HG02571 (cell line): ENCODE results near the gene LRRC8B.
A peak's percentile ranks its signal among the peaks of the same experiment; 100 is the strongest.
"Not testable (repeated sequence)": the region's sequence is repeated elsewhere in the genome, so short reads cannot be mapped to it uniquely, and the experiment has no call there.

Experiments
- ATAC-seq: cut with Tn5 transposase; IDR thresholded peaks from one replicate; pipeline ENCODE4 v1.9.1; 2021; ENCODE audit warnings: mild to moderate bottlenecking, moderate library complexity; ENCODE audit not compliant: unreplicated experiment

The LRRC8B gene

DNA sequence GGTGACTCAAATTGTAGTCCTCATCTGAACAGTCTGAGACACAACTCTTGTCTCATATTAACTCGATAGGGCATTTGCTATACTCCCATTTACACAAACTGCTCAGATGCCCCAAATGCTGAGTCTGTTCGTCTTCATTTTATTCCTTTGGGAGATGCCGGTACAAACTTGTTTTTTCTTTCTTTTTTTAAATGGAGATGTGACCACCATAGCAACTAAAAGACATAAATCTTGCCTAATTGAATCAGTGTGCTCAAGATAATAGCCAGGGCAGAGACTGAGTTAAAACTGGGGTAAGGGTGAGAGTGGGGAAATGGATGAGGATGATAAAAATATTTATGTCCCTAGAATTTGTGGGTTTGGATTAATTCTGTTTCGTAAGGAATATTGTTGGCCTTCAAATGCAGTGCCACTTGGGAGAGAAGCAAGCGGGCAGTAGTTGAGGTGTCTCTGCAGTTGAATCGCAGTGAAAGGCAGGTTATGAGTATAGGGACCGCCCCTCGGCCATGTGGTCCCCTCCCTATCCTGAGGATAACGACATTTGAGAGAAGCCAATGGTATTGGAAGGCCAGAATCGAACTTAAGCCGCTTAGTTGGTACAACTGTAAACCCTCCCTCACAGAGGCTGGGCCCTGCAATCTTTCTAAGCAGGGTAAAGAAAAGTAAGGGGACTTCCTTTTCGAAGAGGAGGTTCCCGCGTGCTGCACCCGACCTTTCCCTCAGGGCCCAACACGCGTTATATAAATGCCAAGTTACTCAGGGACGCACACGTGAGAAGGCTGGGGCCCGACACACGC is 859 bp upstream of the LRRC8B start:
- peak; percentile 32 for ATAC-seq

DNA sequence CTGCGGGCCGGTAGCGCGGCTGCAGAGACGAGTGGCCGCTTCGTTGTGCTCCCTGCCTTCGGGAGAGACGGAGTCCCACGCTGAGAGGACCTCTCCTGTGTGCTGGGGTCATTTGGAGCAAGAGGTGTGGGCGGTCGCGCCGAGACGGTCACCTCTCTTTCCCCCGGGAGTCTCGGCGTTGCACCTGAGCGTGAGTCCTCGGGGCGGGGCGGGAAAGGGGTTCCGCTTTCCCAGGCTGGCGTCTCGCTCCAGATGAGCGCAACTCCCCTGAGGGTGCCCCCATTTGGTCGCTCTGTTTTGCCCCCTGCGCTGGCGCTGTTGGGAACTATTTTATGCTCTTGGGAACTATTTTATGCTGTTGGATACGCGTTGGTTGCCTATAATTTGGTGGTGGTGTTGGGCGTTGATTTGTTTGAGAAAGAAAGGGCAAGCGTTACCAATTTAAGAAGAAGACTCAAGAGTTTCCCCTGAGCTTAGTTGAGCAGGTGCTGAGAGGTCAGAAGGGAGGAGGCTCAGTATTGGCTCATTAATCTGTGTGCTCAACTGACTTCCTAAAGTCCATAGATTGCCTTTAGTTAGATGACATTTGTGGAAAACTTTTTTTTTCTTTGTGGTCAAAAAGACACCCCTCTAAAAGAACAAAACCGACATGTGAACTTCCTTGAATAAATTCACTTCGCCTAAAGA is 683 bp downstream of the LRRC8B start:
- peak; percentile 22 for ATAC-seq

- no peak for ATAC-seq
Measured at GRCh38 chr1:89527256-89527655, 2.6 kb downstream of the LRRC8B start.

GRCh38 chr1:89527750-89528381 is 3.2 kb downstream of the LRRC8B start:
- ATAC-seq = no peak

GRCh38 chr1:89528382-89528780 is 3.8 kb downstream of the LRRC8B start:
- no peak for ATAC-seq

DNA sequence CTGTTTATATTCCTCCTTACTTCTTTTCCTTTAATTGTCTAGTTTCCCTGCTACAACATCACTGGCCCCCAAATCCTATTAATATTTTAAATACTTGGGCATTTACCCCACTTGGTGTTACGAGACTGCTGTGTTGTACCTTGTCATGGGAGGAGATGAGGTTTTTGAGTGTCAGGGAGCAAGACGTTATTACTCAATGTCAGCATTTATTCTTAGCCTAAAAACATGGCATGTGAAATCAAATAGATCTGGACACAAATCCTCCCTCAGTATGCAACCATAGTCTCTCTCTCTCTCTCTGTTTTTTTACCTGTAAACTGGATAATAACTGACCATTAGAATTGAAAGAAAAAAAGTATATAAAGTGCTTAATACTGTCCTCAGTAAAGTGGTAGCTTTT is 4.6 kb downstream of the LRRC8B start:
- ATAC-seq = no peak

DNA sequence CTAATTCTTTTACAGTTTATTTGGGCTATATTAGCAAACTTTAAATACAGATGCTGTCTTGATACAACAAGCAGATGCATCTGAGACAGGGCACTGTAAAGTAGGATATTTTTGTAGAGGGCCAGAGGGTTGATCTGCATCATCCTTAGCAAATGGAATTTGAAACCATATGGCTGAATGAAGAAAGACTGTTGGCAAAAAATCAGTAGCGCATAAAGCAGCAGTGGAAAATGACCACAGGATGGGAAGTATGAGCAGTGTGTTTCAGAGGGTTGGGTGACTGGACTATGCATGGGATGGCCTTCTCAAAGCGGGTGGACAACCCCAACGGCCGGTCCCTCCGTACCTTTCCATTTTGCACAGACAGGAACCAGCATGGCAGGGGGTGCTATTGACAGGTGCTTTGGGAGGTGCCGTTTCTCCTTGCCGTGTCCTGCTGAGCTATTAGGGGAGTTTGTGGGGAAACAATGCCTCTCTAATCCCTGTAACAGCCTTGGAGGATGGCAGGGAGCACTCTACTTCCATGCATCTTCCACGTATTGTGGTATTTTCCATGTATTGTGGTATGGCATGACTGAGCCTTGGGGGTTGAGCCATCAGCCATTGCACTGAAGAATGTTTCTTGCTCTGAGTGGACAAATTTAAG is 5.9 kb downstream of the LRRC8B start:
- ATAC-seq = no peak

DNA sequence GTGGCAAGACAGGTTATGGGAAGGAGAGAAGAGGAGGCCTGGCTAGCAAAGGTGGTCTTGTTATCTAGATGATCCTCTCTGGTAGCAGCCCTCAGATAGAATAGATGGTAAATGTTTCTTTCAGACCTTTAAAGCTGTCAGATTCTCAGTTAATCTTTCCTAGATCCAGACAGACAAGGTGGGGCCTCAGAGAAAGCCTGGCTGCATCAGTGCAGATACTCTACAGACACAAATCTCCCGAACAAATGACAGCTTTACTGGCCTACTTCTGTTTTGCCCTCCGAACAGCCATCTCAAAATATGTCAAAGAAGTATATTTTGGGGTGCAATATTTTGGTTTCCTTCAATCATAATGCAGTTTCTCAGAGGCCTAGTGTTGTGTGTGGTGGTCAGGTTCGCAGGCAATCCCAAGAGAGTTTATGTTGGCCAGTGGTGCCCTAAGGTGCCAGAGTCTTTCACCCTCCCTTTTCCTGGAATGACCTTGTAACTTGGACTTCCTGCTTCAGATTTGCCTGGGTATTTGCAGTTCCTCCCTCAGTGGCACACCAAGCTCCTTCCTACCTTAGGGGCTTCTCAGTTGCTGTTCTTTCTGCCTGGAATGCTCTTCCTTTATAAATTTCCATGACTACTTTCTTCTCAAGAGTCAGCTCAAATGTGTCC is 7.0 kb downstream of the LRRC8B start:
- no peak for ATAC-seq

- ATAC-seq = no peak
Measured at GRCh38 chr1:89532228-89532627, 7.6 kb downstream of the LRRC8B start.

GRCh38 chr1:89532866-89533265 is 8.2 kb downstream of the LRRC8B start:
- no peak for ATAC-seq

DNA sequence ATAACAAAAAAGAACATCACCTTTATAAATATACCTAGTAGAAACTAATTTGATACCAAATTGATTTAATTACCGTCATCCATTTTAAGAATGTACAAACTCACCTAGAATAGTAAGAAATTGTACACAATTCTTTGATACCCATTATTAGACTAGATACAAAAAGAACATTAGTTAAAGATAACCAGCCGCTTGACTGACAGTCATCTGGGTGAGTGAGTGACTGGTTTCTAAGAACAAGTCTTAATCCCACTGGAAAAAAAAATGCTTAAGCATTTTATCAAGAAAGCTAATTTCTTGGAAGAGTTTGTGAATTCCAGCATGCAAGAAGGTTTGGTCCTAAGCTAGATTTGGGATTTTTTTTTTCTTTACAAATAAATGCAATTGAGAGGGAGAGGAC is 10.9 kb downstream of the LRRC8B start:
- no peak for ATAC-seq

DNA sequence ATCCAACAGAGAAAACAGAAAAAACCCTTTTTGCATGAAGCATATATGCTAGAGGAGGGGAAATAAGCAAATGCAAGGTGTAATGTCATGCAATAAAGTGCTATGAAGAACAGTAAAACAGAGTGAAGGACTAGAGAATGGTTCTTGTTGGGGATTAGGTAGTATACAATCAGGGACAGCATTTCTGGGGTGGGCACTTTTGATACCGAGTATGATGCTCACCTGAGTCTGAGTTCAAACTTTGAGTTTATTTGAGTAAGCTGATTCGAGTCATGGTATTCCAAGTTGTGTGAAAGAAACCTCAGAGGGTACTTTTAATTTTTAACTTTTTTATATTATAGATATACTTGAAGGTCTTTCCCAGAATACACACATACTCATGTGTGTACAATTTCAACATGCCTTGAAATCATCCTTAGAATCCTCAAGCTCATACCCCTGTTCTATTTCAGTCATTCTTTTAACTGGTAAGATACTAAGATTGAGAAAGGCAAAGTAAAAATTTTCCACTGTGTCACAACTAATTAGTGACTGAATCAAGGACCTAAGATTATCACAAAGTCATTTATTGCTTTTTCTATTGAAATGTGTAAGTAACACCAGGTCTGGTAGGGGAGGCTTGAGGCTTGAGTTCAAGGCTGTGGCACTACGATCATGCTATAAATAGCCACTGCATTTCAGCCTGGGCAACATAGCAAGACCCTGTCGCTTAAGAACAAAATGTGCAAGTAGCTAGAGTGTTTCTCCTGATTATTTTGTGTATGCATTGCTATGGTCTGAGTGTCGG is 12.1 kb downstream of the LRRC8B start:
- no peak for ATAC-seq

GRCh38 chr1:89538361-89538760 is 13.7 kb downstream of the LRRC8B start:
- no peak for ATAC-seq

DNA sequence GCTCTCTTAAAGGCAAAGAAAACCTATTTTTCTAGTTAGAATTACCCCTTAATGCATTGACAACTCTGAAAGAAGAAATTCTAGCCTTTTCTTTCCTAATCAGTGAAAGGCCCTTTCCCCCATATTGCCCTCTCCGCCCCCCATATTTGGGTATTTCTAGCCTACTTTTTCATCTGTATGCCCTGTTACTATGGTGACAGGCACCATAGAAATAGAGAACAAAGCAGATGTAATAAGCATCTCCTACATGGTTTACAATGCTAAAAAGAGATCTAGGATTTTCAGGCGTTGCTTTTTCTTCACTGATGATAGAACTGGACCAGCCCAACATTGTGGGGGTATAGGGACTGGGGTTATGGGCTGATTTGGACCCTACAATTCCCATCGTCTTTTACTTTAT is 14.5 kb downstream of the LRRC8B start:
- no peak for ATAC-seq

- ATAC-seq = no peak
Measured at GRCh38 chr1:89540406-89540970, 15.9 kb downstream of the LRRC8B start.

GRCh38 chr1:89542345-89542744 is 17.7 kb downstream of the LRRC8B start:
- ATAC-seq = no peak

- ATAC-seq = not testable (repeated sequence)
Measured at GRCh38 chr1:89543632-89544031, 19.0 kb downstream of the LRRC8B start.

DNA sequence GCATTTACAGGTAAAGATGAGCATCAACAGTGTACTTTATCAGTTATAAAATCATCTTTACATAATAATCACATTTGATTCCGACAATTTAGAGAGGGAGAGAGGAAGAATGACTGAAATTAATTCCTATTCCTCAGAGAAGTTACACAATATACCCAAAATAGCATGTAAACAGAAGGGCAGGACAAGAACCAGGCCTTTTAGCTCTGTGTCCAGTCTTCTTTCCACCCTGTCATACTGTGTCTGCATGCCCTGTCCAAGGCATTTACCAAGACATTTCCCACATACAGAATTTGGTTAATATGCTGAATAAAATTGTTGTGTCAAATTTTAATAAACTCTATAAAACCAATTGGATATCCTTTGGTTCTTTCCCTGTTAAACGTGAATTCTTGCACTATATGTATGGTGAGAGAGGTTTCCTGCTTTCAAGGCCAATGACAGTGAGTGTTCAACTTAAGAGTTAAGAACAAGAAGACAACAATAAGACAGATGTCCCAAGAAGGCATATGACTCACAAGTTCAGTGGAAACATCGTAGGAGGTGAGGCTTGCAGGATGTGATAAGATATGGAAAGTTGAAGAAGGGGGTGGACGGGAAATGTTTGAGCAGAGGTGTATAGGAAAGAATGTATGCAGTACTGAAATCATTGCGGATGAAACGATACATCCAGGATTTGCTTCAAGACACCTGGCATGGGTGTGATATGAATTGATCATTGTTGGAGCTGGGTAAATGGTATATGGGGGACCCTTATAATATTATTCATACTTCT is 20.8 kb downstream of the LRRC8B start:
- no peak for ATAC-seq
